ENCODE results near the gene SDR39U1.

The SDR39U1 gene

GRCh38 chr14:24407608-24408325, 34.8 kb downstream of the SDR39U1 start:
- no peaks in the 10 kb centered on the region for H3K9me2 ChIP-seq (replicated peaks; ENCODE audit: control insufficient read depth, low read length)
- H4K20me1 ChIP-seq (ENCODE audit: control insufficient read depth, insufficient read depth, low read depth, low read length), result no peaks in the 10 kb centered on the region
- H3K27ac ChIP-seq (ENCODE audit: low read depth, low read length), result no peak overlapping the region
- no peak overlapping the region for H3K4me3 ChIP-seq (ENCODE audit: low read length)
- H3K4me1 ChIP-seq (ENCODE audit: control insufficient read depth, low read length), result no peaks in the 10 kb centered on the region
- H3K36me3 ChIP-seq (ENCODE audit: control insufficient read depth, low read length), result no peaks in the 10 kb centered on the region
- H3K9me3 ChIP-seq (ENCODE audit: control insufficient read depth, insufficient read depth, low read length), result no peaks in the 10 kb centered on the region
- H3K4me2 ChIP-seq (ENCODE audit: low read length), result no peak overlapping the region
- no peaks in the 10 kb centered on the region for H3F3A ChIP-seq (ENCODE audit: control insufficient read depth, insufficient read depth)
- TF ChIP-seq EZH2phosphoT487 (IDR thresholded peaks at IDR 0.05; ENCODE audit: borderline replicate concordance, low read length), result no peak
- no peak for TF ChIP-seq CTCF (IDR thresholded peaks at IDR 0.05; ENCODE audit: low read depth, low read length, poor library complexity, severe bottlenecking)
- H3K27me3 ChIP-seq (ENCODE audit: control insufficient read depth, low read length), result peaks cover 24% of the 10 kb centered on the region
- H3K79me2 ChIP-seq (ENCODE audit: control insufficient read depth, low read length), result no peaks in the 10 kb centered on the region

GRCh38 chr14:24406416-24406815, 36.2 kb downstream of the SDR39U1 start:
- Histone ChIP-seq H4K20me1 (ENCODE audit: control insufficient read depth, insufficient read depth, low read depth, low read length) (no peaks in the 10 kb centered on the region), H3K9me2 (replicated peaks; ENCODE audit: control insufficient read depth, low read length) (no peaks in the 10 kb centered on the region), H3K4me3 (ENCODE audit: low read length) (no peak overlapping the region), H3K36me3 (ENCODE audit: control insufficient read depth, low read length) (no peaks in the 10 kb centered on the region), H3K79me2 (ENCODE audit: control insufficient read depth, low read length) (no peaks in the 10 kb centered on the region), H3K27ac (ENCODE audit: low read depth, low read length) (no peak overlapping the region), H3K9me3 (ENCODE audit: control insufficient read depth, insufficient read depth, low read length) (no peaks in the 10 kb centered on the region), H3K4me1 (ENCODE audit: control insufficient read depth, low read length) (no peaks in the 10 kb centered on the region), H3F3A (ENCODE audit: control insufficient read depth, insufficient read depth) (no peaks in the 10 kb centered on the region), H3K27me3 (ENCODE audit: control insufficient read depth, low read length) (peaks cover 27% of the 10 kb centered on the region), H3K4me2 (ENCODE audit: low read length) (no peak overlapping the region)
- TF ChIP-seq EZH2phosphoT487 (IDR thresholded peaks at IDR 0.05; ENCODE audit: borderline replicate concordance, low read length) (no peak), CTCF (IDR thresholded peaks at IDR 0.05; ENCODE audit: low read depth, low read length, poor library complexity, severe bottlenecking) (no peak)

GRCh38 chr14:24404814-24405213, 37.8 kb downstream of the SDR39U1 start:
- Histone ChIP-seq H3K36me3 (ENCODE audit: control insufficient read depth, low read length) (no peaks in the 10 kb centered on the region), H3K4me3 (ENCODE audit: low read length) (no peak overlapping the region), H3K27ac (ENCODE audit: low read depth, low read length) (no peak overlapping the region), H3K9me2 (replicated peaks; ENCODE audit: control insufficient read depth, low read length) (no peaks in the 10 kb centered on the region), H3K27me3 (ENCODE audit: control insufficient read depth, low read length) (peaks cover 28% of the 10 kb centered on the region), H3K79me2 (ENCODE audit: control insufficient read depth, low read length) (no peaks in the 10 kb centered on the region), H3K9me3 (ENCODE audit: control insufficient read depth, insufficient read depth, low read length) (no peaks in the 10 kb centered on the region), H4K20me1 (ENCODE audit: control insufficient read depth, insufficient read depth, low read depth, low read length) (no peaks in the 10 kb centered on the region), H3F3A (ENCODE audit: control insufficient read depth, insufficient read depth) (no peaks in the 10 kb centered on the region), H3K4me1 (ENCODE audit: control insufficient read depth, low read length) (no peaks in the 10 kb centered on the region), H3K4me2 (ENCODE audit: low read length) (no peak overlapping the region)
- TF ChIP-seq EZH2phosphoT487 (IDR thresholded peaks at IDR 0.05; ENCODE audit: borderline replicate concordance, low read length), result no peak
- no peak for TF ChIP-seq CTCF (IDR thresholded peaks at IDR 0.05; ENCODE audit: low read depth, low read length, poor library complexity, severe bottlenecking)
